H1 (cell line): ENCODE results near the gene STX8. TPM values are rescaled to one million over a fixed set of nuclear protein-coding genes. Genes with fewer than 3 reads are reported as not detected.
A peak's percentile ranks its signal among the peaks of the same experiment; 100 is the strongest.

Source experiments
- CTCF ChIA-PET: fragments of 300-600 bp; sonication (Branson Sonifier 250); formaldehyde crosslinking; loops from one replicate; lab custom pipeline; 2021; ENCODE audit not compliant: partially characterized antibody; lab: Charles Lee
- POLR2A ChIA-PET: fragments of 300-600 bp; sonication (Branson Sonifier 250); formaldehyde crosslinking; loops from one replicate; lab custom pipeline; 2021; ENCODE audit warnings: inconsistent platforms; ENCODE audit not compliant: partially characterized antibody; lab: Charles Lee
- DNase-seq, 2 experiments: peaks; one replicate each; pipeline versions ENCODE4 v3.0.0 to v3.0.0-alpha.2; 2010 to 2022; ENCODE audit warnings: low spot score in 2 of 2, low read depth in 1 of 2, mixed read lengths in 1 of 2
- FAIRE-seq: peaks from 2 replicates; lab custom pipeline; 2011; peaks lifted over from hg19 to GRCh38; lab: Jason Lieb, UNC
- H2AFZ ChIP-seq: 2 replicates; pipeline ENCODE4 v1.8.1; 2012; ENCODE audit warnings: low read length, inconsistent platforms
- H2AK5ac ChIP-seq: 2 replicates; pipeline ENCODE4 v1.6.1; 2013; ENCODE audit warnings: low read depth, low read length
- H2BK120ac ChIP-seq: replicated peaks from 2 replicates; pipeline ENCODE3; 2013; ENCODE audit warnings: low read depth, low read length, inconsistent platforms
- H2BK12ac ChIP-seq: 2 replicates; pipeline ENCODE4 v1.6.1; 2013; ENCODE audit warnings: low read depth, low read length
- H2BK15ac ChIP-seq: 2 replicates; pipeline ENCODE4 v1.6.1; 2013; ENCODE audit warnings: low read length
- H2BK20ac ChIP-seq: 2 replicates; pipeline ENCODE4 v1.6.1; 2013; ENCODE audit warnings: low read length
- H2BK5ac ChIP-seq: 2 replicates; pipeline ENCODE4 v1.6.1; 2013; ENCODE audit warnings: low read depth, low read length
- H3K14ac ChIP-seq: 2 replicates; pipeline ENCODE4 v1.6.1; 2013; ENCODE audit warnings: inconsistent platforms; ENCODE audit not compliant: insufficient read length
- H3K18ac ChIP-seq: 2 replicates; pipeline ENCODE4 v1.6.1; 2013; ENCODE audit warnings: low read length; ENCODE audit errors: extremely low read depth
- H3K23ac ChIP-seq: 2 replicates; pipeline ENCODE4 v1.6.1; 2013; ENCODE audit warnings: inconsistent platforms; ENCODE audit not compliant: insufficient read length
- H3K23me2 ChIP-seq: 2 replicates; pipeline ENCODE4 v1.6.1; 2013; ENCODE audit warnings: low read depth, low read length
- H3K27ac ChIP-seq: 2 replicates; pipeline ENCODE4 v1.6.1; 2011; ENCODE audit warnings: low read depth, low read length, inconsistent platforms
- H3K27me3 ChIP-seq, 4 experiments: replicated peaks in 1 of 4; 1 replicate in 1 of 4; 2 replicates in 3 of 4; pipeline versions ENCODE4 v1.6.1 to v1.8.1; 2011 to 2013; ENCODE audit warnings: low read length in 3 of 4, mild to moderate bottlenecking in 3 of 4, inconsistent platforms in 2 of 4, mixed read lengths in 2 of 4, moderate library complexity in 1 of 4; ENCODE audit not compliant: control insufficient read depth in 3 of 4, insufficient read depth in 3 of 4; ENCODE audit errors: extremely low read depth in 1 of 4
- H3K36me3 ChIP-seq, 4 experiments: 2 replicates each; pipeline versions ENCODE4 v1.6.1 to v1.8.1; 2011 to 2013; ENCODE audit warnings: mild to moderate bottlenecking in 4 of 4, low read length in 3 of 4, moderate library complexity in 2 of 4, control low read depth in 1 of 4, inconsistent platforms in 1 of 4; ENCODE audit not compliant: insufficient read depth in 4 of 4, control insufficient read depth in 2 of 4
- H3K4ac ChIP-seq: replicated peaks from 2 replicates; pipeline ENCODE3; 2013; ENCODE audit warnings: low read length, low read depth, mixed read lengths, inconsistent platforms; ENCODE audit not compliant: insufficient read length
- H3K4me1 ChIP-seq, 4 experiments: replicated peaks in 1 of 4; 1 replicate in 1 of 4; 2 replicates in 3 of 4; pipeline versions ENCODE4 v1.6.1 to v1.8.1; 2011 to 2013; ENCODE audit warnings: low read length in 3 of 4, inconsistent platforms in 2 of 4, mixed read lengths in 1 of 4; ENCODE audit not compliant: insufficient read depth in 4 of 4, control insufficient read depth in 3 of 4
- H3K4me2 ChIP-seq, 2 experiments: 2 replicates each; pipeline versions ENCODE4 v1.6.1 to v1.8.1; 2011 to 2013; ENCODE audit warnings: low read depth in 2 of 2, low read length in 2 of 2, control low read depth in 1 of 2, inconsistent platforms in 1 of 2, mild to moderate bottlenecking in 1 of 2; ENCODE audit not compliant: insufficient read depth in 1 of 2
- H3K4me3 ChIP-seq, 4 experiments: fragments of 200-600, 300-600 bp in 1 of 4; sonication (generic), shearing (Covaris generic), sonication (Bioruptor Twin) in 1 of 4; 2 replicates each; pipeline versions ENCODE4 v1.5.1 to v1.8.1; 2011 to 2016; ENCODE audit warnings: low read length in 4 of 4, low read depth in 3 of 4, control low read depth in 2 of 4, inconsistent platforms in 2 of 4, mild to moderate bottlenecking in 2 of 4, mixed read lengths in 1 of 4, moderate library complexity in 1 of 4; ENCODE audit not compliant: insufficient read depth in 2 of 4; ENCODE audit errors: extremely low read depth in 1 of 4
- H3K56ac ChIP-seq: replicated peaks from 2 replicates; pipeline ENCODE3; 2013; ENCODE audit warnings: low read depth, mild to moderate bottlenecking, mixed read lengths, low read length, inconsistent platforms; ENCODE audit not compliant: insufficient read length
- H3K79me1 ChIP-seq: 2 replicates; pipeline ENCODE4 v1.6.1; 2013; ENCODE audit warnings: low read depth, low read length, control low read depth
- H3K79me2 ChIP-seq, 2 experiments: 2 replicates each; pipeline versions ENCODE4 v1.6.1 to v1.8.1; 2012 to 2013; ENCODE audit warnings: low read length in 2 of 2, mild to moderate bottlenecking in 2 of 2, inconsistent platforms in 1 of 2; ENCODE audit not compliant: insufficient read depth in 2 of 2, control insufficient read depth in 1 of 2
- H3K9ac ChIP-seq, 4 experiments: replicated peaks in 1 of 4; 1 replicate in 1 of 4; 2 replicates in 3 of 4; pipeline versions ENCODE4 v1.6.1 to v1.8.1; 2011 to 2013; ENCODE audit warnings: low read depth in 3 of 4, low read length in 3 of 4, control low read depth in 2 of 4, mild to moderate bottlenecking in 2 of 4, moderate library complexity in 2 of 4, inconsistent platforms in 1 of 4; ENCODE audit errors: extremely low read depth in 1 of 4
- H3K9me3 ChIP-seq, 2 experiments: 2 replicates each; pipeline versions ENCODE4 v1.6.1 to v1.8.1; 2012 to 2013; ENCODE audit warnings: mild to moderate bottlenecking in 2 of 2, moderate library complexity in 2 of 2, control low read depth in 1 of 2, inconsistent platforms in 1 of 2, low read depth in 1 of 2, low read length in 1 of 2, mixed read lengths in 1 of 2; ENCODE audit not compliant: insufficient read depth in 2 of 2
- H4K20me1 ChIP-seq, 2 experiments: replicated peaks in 1 of 2; 2 replicates each; pipeline versions ENCODE3 to v1.8.1; 2011 to 2013; ENCODE audit warnings: inconsistent platforms in 2 of 2, low read length in 2 of 2, mild to moderate bottlenecking in 1 of 2; ENCODE audit not compliant: insufficient read depth in 2 of 2, control insufficient read depth in 1 of 2
- H4K5ac ChIP-seq: 2 replicates; pipeline ENCODE4 v1.6.1; 2013; ENCODE audit warnings: low read length, low read depth, mixed read lengths, inconsistent platforms; ENCODE audit not compliant: insufficient read length
- H4K8ac ChIP-seq: 2 replicates; pipeline ENCODE4 v1.8.0; 2013; ENCODE audit warnings: mild to moderate bottlenecking, moderate library complexity, low read length, inconsistent platforms; ENCODE audit not compliant: insufficient read depth; ENCODE audit errors: extremely low read depth
- H4K91ac ChIP-seq: replicated peaks from 2 replicates; pipeline ENCODE3; 2013; ENCODE audit warnings: low read length, mixed read lengths, inconsistent platforms; ENCODE audit not compliant: insufficient read length
- ATF3 ChIP-seq: IDR thresholded peaks from 2 replicates; pipeline ENCODE4 v1.6.1; 2011; ENCODE audit warnings: low read depth, mild to moderate bottlenecking, low read length; ENCODE audit not compliant: insufficient read depth
- EGR1 ChIP-seq: IDR thresholded peaks from 2 replicates; pipeline ENCODE4 v1.6.1; 2011; ENCODE audit warnings: low read depth, low read length, borderline replicate concordance
- EP300 ChIP-seq, 2 experiments: IDR thresholded peaks; 1 replicate in 1 of 2; 2 replicates in 1 of 2; pipeline ENCODE4 v1.6.1; 2011 to 2012; ENCODE audit warnings: low read depth in 2 of 2, low read length in 2 of 2, mild to moderate bottlenecking in 2 of 2, borderline replicate concordance in 1 of 2, inconsistent platforms in 1 of 2, moderate library complexity in 1 of 2
- NRF1 ChIP-seq: IDR thresholded peaks from 2 replicates; pipeline ENCODE4 v1.6.1; 2011; ENCODE audit warnings: mild to moderate bottlenecking, low read depth, low read length, improper control_type of control experiment
- PHF8 ChIP-seq: fragments of 200-600 bp; sonication (generic); conservative IDR thresholded peaks from 2 replicates; pipeline ENCODE4 v1.7.1; 2012; ENCODE audit warnings: low read depth, mild to moderate bottlenecking, inconsistent platforms, low read length, moderate library complexity
- RAD21 ChIP-seq, 2 experiments: IDR thresholded peaks in 1 of 2; conservative IDR thresholded peaks in 1 of 2; 2 replicates each; pipeline ENCODE4 v1.6.1; 2011; ENCODE audit warnings: low read depth in 2 of 2, low read length in 2 of 2, improper control_type of control experiment in 1 of 2, inconsistent platforms in 1 of 2, mild to moderate bottlenecking in 1 of 2, moderate library complexity in 1 of 2
- RNF2 ChIP-seq: fragments of 200-900, 300-1000 bp; sonication (generic); IDR thresholded peaks from 2 replicates; pipeline ENCODE4 v1.7.1; 2016; ENCODE audit warnings: borderline replicate concordance, low read depth, mild to moderate bottlenecking, antibody characterized with exemption, low read length; ENCODE audit not compliant: poor library complexity, severe bottlenecking; ENCODE audit errors: missing control alignments
- SIN3A ChIP-seq, 2 experiments: IDR thresholded peaks in 1 of 2; conservative IDR thresholded peaks in 1 of 2; 2 replicates each; pipeline ENCODE4 v1.6.1; 2011 to 2012; ENCODE audit warnings: low read length in 2 of 2, improper control_type of control experiment in 1 of 2, low read depth in 1 of 2, mild to moderate bottlenecking in 1 of 2
- WGBS, 2 experiments: shearing (Covaris generic) in 1 of 2; methylation state at CpG; one replicate each; pipeline versions ENCODE4 v1.1.6 to v1.1.7; 2013 to 2015; ENCODE audit warnings: low lambda C conversion rate in 2 of 2, mixed read lengths in 2 of 2, inconsistent platforms in 1 of 2, low coverage in 1 of 2, missing lambda C conversion rate in 1 of 2; ENCODE audit not compliant: insufficient replicate concordance in 2 of 2, insufficient coverage in 1 of 2, insufficient read length in 1 of 2; ENCODE audit errors: extremely low coverage in 1 of 2, missing lambda C conversion rate in 1 of 2; 5-methylcytosine and 5-hydroxymethylcytosine counted together
- polyA plus RNA-seq, 7 experiments: library from polyadenylated mRNA; depleted of rRNA in 3 of 7; stranded (reverse) in 5 of 7; unstranded in 2 of 7; fragments of >200 nt in 5 of 7; fragments of 200-250 nt in 2 of 7; gene quantifications; 1 replicate in 5 of 7; 2 replicates in 1 of 7; 4 replicates in 1 of 7; pipeline versions ENCODE4 v1.2.1 to v1.2.3, GENCODE V29; 2011 to 2013; ENCODE audit warnings: missing spikeins in 2 of 7, mixed read lengths in 2 of 7
- total RNA-seq: library from RNA; stranded (reverse); fragmentation: NEBNext Ultra II Directional; extraction: Animal tissue kit (Norgen Biotek cat#: 25700); gene quantifications from 2 replicates; pipeline ENCODE4 v1.2.1, GENCODE V29; 2021

The STX8 gene
- total and polyA plus RNA-seq, 2 of the 8 experiments (the other 6 are each of a cell fraction or from before 2014, with no cell fraction given), result 22.8 to 42.5 TPM

DNA sequence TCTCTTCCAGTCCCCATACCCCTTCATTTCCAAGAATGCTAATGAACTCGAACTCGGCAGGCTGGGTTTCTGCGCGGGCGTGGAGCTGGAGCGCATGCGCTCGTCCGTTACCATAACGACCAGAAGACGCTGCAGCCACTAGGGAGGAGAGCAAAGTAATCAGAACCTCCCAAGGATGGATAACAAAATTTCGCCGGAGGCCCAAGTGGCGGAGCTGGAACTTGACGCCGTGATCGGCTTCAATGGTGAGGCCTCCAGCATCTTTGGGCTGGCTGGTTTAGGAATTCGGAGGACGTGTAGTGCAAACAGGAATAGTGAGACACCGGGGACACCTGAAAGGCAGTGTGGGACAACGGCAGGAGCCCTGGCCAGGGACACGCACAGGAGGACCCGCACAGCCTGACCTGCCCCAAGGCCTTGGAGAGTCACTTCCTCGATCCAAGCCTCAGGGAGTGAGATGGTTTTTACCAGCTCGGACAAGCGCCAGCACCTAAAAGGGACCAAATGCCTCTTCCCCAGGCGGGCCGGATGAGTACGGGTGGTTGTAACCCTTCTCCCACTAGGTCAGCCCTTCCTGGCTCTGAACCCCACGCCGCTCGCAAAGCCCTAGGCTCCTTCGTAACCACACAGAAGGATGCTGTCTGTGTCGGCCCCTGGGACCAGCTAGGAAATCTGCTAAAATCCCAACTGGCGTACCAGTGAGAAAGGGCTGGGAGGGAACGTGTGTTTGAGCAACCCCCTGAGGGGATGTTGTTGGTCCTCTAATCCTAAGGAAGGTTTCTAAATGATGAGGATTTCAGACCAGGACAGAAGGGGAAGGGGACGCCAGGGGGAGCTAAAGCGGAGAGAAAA, 1.1 kb upstream of the STX8 start, which contains the start of gene CFAP52:
CFAP52 (plus strand) TSS at position 122 of the 852 bp plus-strand sequence; CDS start at position 176, 54 bp downstream.
- no peak within 1 kb of the TSS for H2BK120ac ChIP-seq
- 6% methylated on average over 38 of the region's 38 CpGs; no CpG with 5 or more reads in 1 of the 2 experiments for WGBS, 2 experiments
- no peaks in the 10 kb centered on the region; a peak in 1 of 7 replicates for H3K27me3 ChIP-seq
- H2BK20ac ChIP-seq, result no peak within 1 kb of the TSS
- DNase-seq (peak; percentile 56 to 91), FAIRE-seq (peak; percentile 84)
- H3K14ac ChIP-seq, result no peak within 1 kb of the TSS
- H3K4me3 ChIP-seq, result peak within 1 kb of the TSS; percentile 65 to 88 (median 82)
- 0 out of 2 replicates have a peak within 1 kb of the TSS, but pooled peaks have one; percentile 39 for H3K18ac ChIP-seq
- no peaks in the 10 kb centered on the region for H3K9me3 ChIP-seq
- H3K9ac ChIP-seq, result peak within 1 kb of the TSS; percentile 24 to 52 (median 37); a peak in 6 of 7 replicates
- no peak within 1 kb of the TSS for H3K23ac ChIP-seq
- H3K56ac ChIP-seq, result peak within 1 kb of the TSS; percentile 32
- H3K79me2 ChIP-seq, result no peaks in the 10 kb centered on the region
- no peak within 1 kb of the TSS for H3K27ac ChIP-seq
- H3K36me3 ChIP-seq, result no peaks in the 10 kb centered on the region
- POLR2A ChIA-PET, result interaction anchor here (0.7 to 1.7 kb wide), 2 partner anchors 69 to 354 kb away, joined by 3 to 6 read pairs; partner anchors contain the start of gene USP43
- no peak within 1 kb of the TSS for H2BK12ac ChIP-seq
- peak within 1 kb of the TSS; percentile 59 for H2AFZ ChIP-seq
- H3K4me2 ChIP-seq, result peak within 1 kb of the TSS; percentile 98 to 100
- CTCF ChIA-PET, result interaction anchor here (0.5 to 5.0 kb wide), 39 partner anchors 9 to 329 kb away, joined by 3 to 45 read pairs (median 4); partner anchors contain the start of gene USP43
- H3K79me1 ChIP-seq, result no peaks in the 10 kb centered on the region
- no peak within 1 kb of the TSS for H2AK5ac ChIP-seq
- no peak within 1 kb of the TSS for H2BK15ac ChIP-seq
- H3K4me1 ChIP-seq, result peaks cover 0 to 4% (median 4%) of the 10 kb centered on the region in 4 experiments; a peak in 4 of 7 replicates
- H2BK5ac ChIP-seq, result no peak within 1 kb of the TSS
- peaks cover 14% of the 10 kb centered on the region for H3K23me2 ChIP-seq
- H4K91ac ChIP-seq, result peak within 1 kb of the TSS; percentile 44
- no peaks in the 10 kb centered on the region for H4K20me1 ChIP-seq
- H4K5ac ChIP-seq, result no peak within 1 kb of the TSS
- no peak within 1 kb of the TSS for H3K4ac ChIP-seq
- peak within 1 kb of the TSS; percentile 62 for H4K8ac ChIP-seq
- peak in 1 of 2 experiments; percentile 65; a peak in 1 of 3 replicates for TF ChIP-seq EP300 (IDR thresholded peaks at IDR 0.05; ENCODE audit: borderline replicate concordance in 1 of 2, low read depth in 2 of 2, low read length in 2 of 2)
- 0 out of 2 replicates have a peak, but pooled peaks have one; percentile 18 for TF ChIP-seq ATF3
- no peak for TF ChIP-seq RNF2
- TF ChIP-seq EGR1, result 0 out of 2 replicates have a peak, but pooled peaks have one; percentile 18
- peak; percentile 76 to 80 for TF ChIP-seq RAD21 (IDR thresholded peaks at IDR 0.05 in 1 of 2, conservative IDR thresholded peaks at IDR 0.05 in 1 of 2; ENCODE audit: low read depth in 2 of 2, low read length in 2 of 2)
- TF ChIP-seq NRF1, result peak; percentile 89
- TF ChIP-seq PHF8, result 0 out of 2 replicates have a peak, but pooled peaks have one; percentile 1
- TF ChIP-seq SIN3A (conservative IDR thresholded peaks at IDR 0.05 in 1 of 2, IDR thresholded peaks at IDR 0.05 in 1 of 2; ENCODE audit: low read depth in 1 of 2, low read length in 2 of 2), result peak; percentile 85 to 96; a peak in 3 of 4 replicates
